Measurements from ENCODE around the gene PPARA.

DNA sequence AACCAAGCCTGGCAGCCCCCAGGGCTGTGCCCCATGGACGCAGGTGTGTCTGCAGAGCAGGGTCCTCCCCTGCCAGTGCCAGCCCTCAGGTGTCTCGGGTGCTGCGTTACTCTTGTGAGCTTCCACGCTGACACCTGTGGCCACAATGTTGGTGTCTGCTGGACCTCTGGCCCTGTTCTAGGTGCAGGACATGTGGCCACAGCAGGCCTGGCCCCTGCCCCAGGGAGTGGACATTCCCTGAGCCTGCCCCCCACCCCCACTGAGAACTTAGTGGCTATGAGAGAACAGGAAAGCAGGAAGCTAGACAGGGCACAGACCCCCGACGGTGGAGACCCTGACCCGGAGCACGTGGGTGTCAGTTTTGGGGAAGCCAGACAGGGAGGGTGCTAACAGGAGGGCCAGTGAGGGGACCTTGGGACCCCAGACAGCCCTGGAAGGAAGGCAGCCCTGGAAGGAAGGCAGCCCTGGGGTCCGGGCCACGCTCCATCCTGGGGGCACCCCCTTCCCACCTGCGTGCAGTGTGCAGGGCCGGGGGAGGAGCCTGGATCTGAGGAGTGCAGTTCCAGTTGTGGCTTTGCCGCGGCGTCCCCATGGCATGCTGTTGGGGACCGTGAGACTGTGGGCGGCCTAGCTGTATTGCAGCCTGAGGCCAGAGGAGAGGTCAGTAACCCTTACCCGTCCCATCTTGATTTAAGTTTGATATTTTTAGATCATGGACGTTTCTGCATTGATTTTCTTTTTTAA is 43.9 kb upstream of the PPARA start:
- TF ChIP-seq EZH2 (IDR thresholded peaks at IDR 0.05; ENCODE audit: insufficient read depth, poor library complexity, severe bottlenecking), result no peak
- TF ChIP-seq EZH2phosphoT487 (IDR thresholded peaks at IDR 0.05; ENCODE audit: insufficient read depth, low read depth), result no peak

Measured in GM23248 (cell line).